Smooth muscle cell (in vitro differentiated cells): ENCODE results near the gene NT5C2. TPM values are rescaled to one million over a fixed set of nuclear protein-coding genes. Genes with fewer than 3 reads are reported as not detected.
"Not testable (repeated sequence)": the region's sequence is repeated elsewhere in the genome, so short reads cannot be mapped to it uniquely, and the experiment has no call there.

Experiments
- DNase-seq: peaks from one replicate; lab custom pipeline; 2025; ENCODE audit not compliant: unreplicated experiment; lab: John Stamatoyannopoulos, UW
- H2AFZ ChIP-seq: fragments of 200-600 bp; sonication (generic); 2 replicates; pipeline ENCODE4 v1.6.0; 2016; ENCODE audit warnings: antibody characterized with exemption, low read depth, mild to moderate bottlenecking
- H3F3A ChIP-seq: fragments of 200-600 bp; sonication (generic); 2 replicates; pipeline ENCODE4 v1.6.0; 2017; ENCODE audit warnings: antibody characterized with exemption, low read depth
- H3K27ac ChIP-seq: fragments of 200-600 bp; sonication (generic); 2 replicates; pipeline ENCODE4 v1.5.1; 2016; ENCODE audit warnings: low read depth, mild to moderate bottlenecking
- H3K27me3 ChIP-seq: fragments of 200-600 bp; sonication (generic); 2 replicates; pipeline ENCODE4 v1.6.1; 2016; ENCODE audit warnings: low read depth, mild to moderate bottlenecking
- H3K36me3 ChIP-seq: fragments of 200-600 bp; sonication (generic); 2 replicates; pipeline ENCODE4 v1.5.1; 2016; ENCODE audit warnings: low read depth
- H3K4me1 ChIP-seq: fragments of 200-600 bp; sonication (generic); 2 replicates; pipeline ENCODE4 v1.5.1; 2016; ENCODE audit warnings: low read depth
- H3K4me2 ChIP-seq: fragments of 200-600 bp; sonication (generic); 2 replicates; pipeline ENCODE4 v1.6.0; 2016; ENCODE audit warnings: mild to moderate bottlenecking
- H3K4me3 ChIP-seq: fragments of 200-600 bp; sonication (generic); 2 replicates; pipeline ENCODE4 v1.5.1; 2016; ENCODE audit warnings: mild to moderate bottlenecking
- H3K79me2 ChIP-seq: fragments of 200-600 bp; sonication (generic); 2 replicates; pipeline ENCODE4 v1.6.0; 2016; ENCODE audit warnings: low read depth, mild to moderate bottlenecking
- H3K9ac ChIP-seq: fragments of 200-600 bp; sonication (generic); 2 replicates; pipeline ENCODE4 v1.6.0; 2016; ENCODE audit warnings: low read depth
- H3K9me3 ChIP-seq: fragments of 200-600 bp; sonication (generic); replicated peaks from 2 replicates; pipeline ENCODE4 v1.5.1; 2016; ENCODE audit warnings: low read depth
- H4K20me1 ChIP-seq: fragments of 200-600 bp; sonication (generic); 2 replicates; pipeline ENCODE4 v1.6.0; 2016; ENCODE audit warnings: low read depth
- CTCF ChIP-seq: fragments of 200-600 bp; sonication (generic); IDR thresholded peaks from 2 replicates; pipeline ENCODE4 v1.5.1; 2017; ENCODE audit warnings: borderline replicate concordance, mild to moderate bottlenecking, antibody characterized with exemption; ENCODE audit not compliant: insufficient read depth, poor library complexity, severe bottlenecking
- WGBS: methylation state at CpG from one replicate; pipeline ENCODE4 v1.1.7; 2016; ENCODE audit warnings: low lambda C conversion rate; 5-methylcytosine and 5-hydroxymethylcytosine counted together
- polyA plus RNA-seq: library from polyadenylated mRNA; unstranded; fragments of >200 nt; fragmentation: Nextera tagmentation; extraction: Ambion mirVana; gene quantifications from 2 replicates; pipeline ENCODE4 v1.2.1, GENCODE V29; 2016
- total RNA-seq: library from RNA; depleted of rRNA; stranded (reverse); fragments of >200 nt; gene quantifications from 2 replicates; pipeline ENCODE4 v1.2.3, GENCODE V29; 2014

Gene NT5C2
- total and polyA plus RNA-seq, 2 experiments from 2014 or later, result 19.1 to 33.5 TPM

GRCh38 chr10:103207141-103207540 is 14.1 kb upstream of the NT5C2 start:
- no peaks in the 10 kb centered on the region for H3K9me3 ChIP-seq
- WGBS, result 64% methylated on average over 2 of the region's 2 CpGs
- no peak overlapping the region for H3K4me2 ChIP-seq

GRCh38 chr10:103206715-103207114 is 13.6 kb upstream of the NT5C2 start:
- not testable (repeated sequence) for H2AFZ ChIP-seq, H3K27ac ChIP-seq, H3K27me3 ChIP-seq, DNase-seq, H3K4me1 ChIP-seq, H4K20me1 ChIP-seq, H3K4me3 ChIP-seq, H3F3A ChIP-seq, H3K79me2 ChIP-seq, H3K36me3 ChIP-seq, H3K9me3 ChIP-seq, H3K9ac ChIP-seq, H3K4me2 ChIP-seq
- 74% methylated on average over 3 of the region's 3 CpGs for WGBS

More at GRCh38 chr10:103207141-103207540, 14.1 kb upstream of the NT5C2 start:
- TF ChIP-seq CTCF, result no peak
- Histone ChIP-seq H3K36me3 (no peaks in the 10 kb centered on the region), H3K27me3 (no peaks in the 10 kb centered on the region), H3K4me3 (no peak overlapping the region), H3K27ac (no peak overlapping the region), H3K9ac (no peak overlapping the region), H4K20me1 (no peaks in the 10 kb centered on the region), H2AFZ (no peak overlapping the region), H3K79me2 (no peaks in the 10 kb centered on the region), H3F3A (no peaks in the 10 kb centered on the region), H3K4me1 (no peaks in the 10 kb centered on the region)
- no peak for DNase-seq

- H3K4me1 ChIP-seq, DNase-seq, H3K36me3 ChIP-seq, H3K4me2 ChIP-seq, H3F3A ChIP-seq, H2AFZ ChIP-seq, H4K20me1 ChIP-seq, H3K9ac ChIP-seq, H3K27me3 ChIP-seq, H3K27ac ChIP-seq, H3K4me3 ChIP-seq, H3K9me3 ChIP-seq, H3K79me2 ChIP-seq: not testable (repeated sequence)
- WGBS, result 62% methylated on average over 4 of the region's 4 CpGs
Observed at GRCh38 chr10:103205401-103205800, 12.3 kb upstream of the NT5C2 start.

GRCh38 chr10:103204353-103205255 is 11.5 kb upstream of the NT5C2 start:
- no peak overlapping the region for H2AFZ ChIP-seq

More at GRCh38 chr10:103204353-103205255, 11.5 kb upstream of the NT5C2 start:
- WGBS, result 58% methylated on average over 8 of the region's 8 CpGs
- no peaks in the 10 kb centered on the region for H3K79me2 ChIP-seq
- no peak for TF ChIP-seq CTCF
- no peaks in the 10 kb centered on the region for H3K4me1 ChIP-seq
- H3K9me3 ChIP-seq, result no peaks in the 10 kb centered on the region
- H3K36me3 ChIP-seq, result no peaks in the 10 kb centered on the region
- no peak overlapping the region for H3K4me2 ChIP-seq
- no peaks in the 10 kb centered on the region for H3K27me3 ChIP-seq
- H3K9ac ChIP-seq, result no peak overlapping the region
- H4K20me1 ChIP-seq, result no peaks in the 10 kb centered on the region
- H3K27ac ChIP-seq, result no peak overlapping the region
- no peak overlapping the region for H3K4me3 ChIP-seq
- no peak for DNase-seq
- no peaks in the 10 kb centered on the region for H3F3A ChIP-seq
